ENCODE results near the gene MIB1. TPM values are rescaled to one million over a fixed set of nuclear protein-coding genes. Genes with fewer than 3 reads are reported as not detected.

The MIB1 gene
- total RNA-seq, 1 donor from 2014 or later, result 65.8 TPM

DNA sequence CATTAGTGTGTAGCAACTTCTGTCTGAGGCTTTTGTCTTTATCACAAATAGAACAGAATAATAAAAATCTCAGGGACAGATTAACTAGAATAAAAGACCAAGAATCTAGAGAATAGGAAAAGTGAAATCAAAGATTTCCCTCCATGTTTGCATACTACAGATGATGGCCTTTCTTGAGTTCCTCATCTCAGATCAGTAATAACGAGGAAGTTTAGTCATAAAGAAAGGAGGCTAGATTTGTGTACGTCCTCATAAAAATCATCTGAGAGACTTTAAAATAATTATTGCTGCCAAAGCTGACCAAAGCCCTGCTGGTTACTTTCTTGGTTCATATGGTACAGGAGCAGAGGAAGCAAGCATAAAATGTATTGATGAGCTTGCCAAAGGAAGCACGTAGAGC lies 117.3 kb downstream of the MIB1 start:
- H3K27ac ChIP-seq (ENCODE audit: low read depth, low read length), result no peak overlapping the region
- H3K4me3 ChIP-seq (ENCODE audit: low read length in 3 of 3), result no peak overlapping the region
- no peak overlapping the region for H3K9ac ChIP-seq (ENCODE audit: low read depth in 1 of 3, low read length in 3 of 3)
- peaks cover 5 to 14% (median 13%) of the 10 kb centered on the region in 3 donors for H3K36me3 ChIP-seq (ENCODE audit: control insufficient read depth in 3 of 3, insufficient read depth in 3 of 3, low read length in 3 of 3)
- H3K4me1 ChIP-seq (ENCODE audit: control insufficient read depth in 3 of 3, insufficient read depth in 3 of 3, low read length in 3 of 3), result no peaks in the 10 kb centered on the region
- H3K9me3 ChIP-seq (ENCODE audit: control insufficient read depth in 3 of 3, low read length in 3 of 3), result no peaks in the 10 kb centered on the region
- H3K27me3 ChIP-seq (ENCODE audit: control insufficient read depth in 3 of 3, insufficient read depth in 3 of 3, low read length in 3 of 3), result no peaks in the 10 kb centered on the region

DNA sequence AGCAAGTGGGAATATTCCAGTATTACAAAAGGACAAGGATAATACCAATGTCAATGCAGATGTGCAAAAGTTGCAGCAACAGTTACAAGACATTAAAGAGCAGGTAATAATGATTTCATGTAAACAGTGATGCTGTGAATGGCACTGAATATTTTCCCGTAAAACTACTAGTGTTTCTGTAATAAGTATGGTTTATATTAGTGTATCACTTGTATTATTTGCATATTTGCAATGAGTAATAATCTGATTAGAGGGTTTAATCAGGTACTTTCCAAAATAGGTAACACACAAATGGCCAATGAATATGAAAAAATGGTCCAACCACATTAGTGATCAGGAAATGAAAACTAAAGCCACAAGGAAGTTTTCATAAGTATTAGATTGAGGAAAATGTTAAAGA lies 118.0 kb downstream of the MIB1 start:
- H3K4me1 ChIP-seq (ENCODE audit: control insufficient read depth in 3 of 3, insufficient read depth in 3 of 3, low read length in 3 of 3), result no peaks in the 10 kb centered on the region
- no peak overlapping the region for H3K27ac ChIP-seq (ENCODE audit: low read depth, low read length)
- H3K9ac ChIP-seq (ENCODE audit: low read depth in 1 of 3, low read length in 3 of 3), result no peak overlapping the region
- no peak overlapping the region for H3K4me3 ChIP-seq (ENCODE audit: low read length in 3 of 3)
- H3K27me3 ChIP-seq (ENCODE audit: control insufficient read depth in 3 of 3, insufficient read depth in 3 of 3, low read length in 3 of 3), result no peaks in the 10 kb centered on the region
- peaks cover 8 to 16% (median 14%) of the 10 kb centered on the region in 3 donors for H3K36me3 ChIP-seq (ENCODE audit: control insufficient read depth in 3 of 3, insufficient read depth in 3 of 3, low read length in 3 of 3)
- H3K9me3 ChIP-seq (ENCODE audit: control insufficient read depth in 3 of 3, low read length in 3 of 3), result no peaks in the 10 kb centered on the region

GRCh38 chr18:21864386-21864785 lies 123.8 kb downstream of the MIB1 start:
- Histone ChIP-seq H3K4me1 (ENCODE audit: control insufficient read depth in 3 of 3, insufficient read depth in 3 of 3, low read length in 3 of 3) (no peaks in the 10 kb centered on the region), H3K27me3 (ENCODE audit: control insufficient read depth in 3 of 3, insufficient read depth in 3 of 3, low read length in 3 of 3) (no peaks in the 10 kb centered on the region), H3K27ac (ENCODE audit: low read depth, low read length) (no peak overlapping the region), H3K9ac (ENCODE audit: low read depth in 1 of 3, low read length in 3 of 3) (no peak overlapping the region), H3K36me3 (ENCODE audit: control insufficient read depth in 3 of 3, insufficient read depth in 3 of 3, low read length in 3 of 3) (peaks cover 5 to 18% (median 5%) of the 10 kb centered on the region in 3 donors), H3K9me3 (ENCODE audit: control insufficient read depth in 3 of 3, low read length in 3 of 3) (no peaks in the 10 kb centered on the region), H3K4me3 (ENCODE audit: low read length in 3 of 3) (no peak overlapping the region)

GRCh38 chr18:21865043-21865442 lies 124.5 kb downstream of the MIB1 start:
- peaks cover 5 to 18% (median 5%) of the 10 kb centered on the region in 3 donors for H3K36me3 ChIP-seq (ENCODE audit: control insufficient read depth in 3 of 3, insufficient read depth in 3 of 3, low read length in 3 of 3)
- H3K9ac ChIP-seq (ENCODE audit: low read depth in 1 of 3, low read length in 3 of 3), result no peak overlapping the region
- no peak overlapping the region for H3K4me3 ChIP-seq (ENCODE audit: low read length in 3 of 3)
- H3K9me3 ChIP-seq (ENCODE audit: control insufficient read depth in 3 of 3, low read length in 3 of 3), result no peaks in the 10 kb centered on the region
- no peaks in the 10 kb centered on the region for H3K4me1 ChIP-seq (ENCODE audit: control insufficient read depth in 3 of 3, insufficient read depth in 3 of 3, low read length in 3 of 3)
- H3K27me3 ChIP-seq (ENCODE audit: control insufficient read depth in 3 of 3, insufficient read depth in 3 of 3, low read length in 3 of 3), result no peaks in the 10 kb centered on the region
- H3K27ac ChIP-seq (ENCODE audit: low read depth, low read length), result no peak overlapping the region

- Histone ChIP-seq H3K4me3 (ENCODE audit: low read length in 3 of 3) (no peak overlapping the region), H3K9ac (ENCODE audit: low read depth in 1 of 3, low read length in 3 of 3) (no peak overlapping the region), H3K9me3 (ENCODE audit: control insufficient read depth in 3 of 3, low read length in 3 of 3) (no peaks in the 10 kb centered on the region), H3K27ac (ENCODE audit: low read depth, low read length) (no peak overlapping the region), H3K36me3 (ENCODE audit: control insufficient read depth in 3 of 3, insufficient read depth in 3 of 3, low read length in 3 of 3) (peaks cover 0 to 5% (median 2%) of the 10 kb centered on the region in 3 donors), H3K4me1 (ENCODE audit: control insufficient read depth in 3 of 3, insufficient read depth in 3 of 3, low read length in 3 of 3) (no peaks in the 10 kb centered on the region), H3K27me3 (ENCODE audit: control insufficient read depth in 3 of 3, insufficient read depth in 3 of 3, low read length in 3 of 3) (no peaks in the 10 kb centered on the region)
Observed at GRCh38 chr18:21868770-21869169, 128.2 kb downstream of the MIB1 start.

DNA sequence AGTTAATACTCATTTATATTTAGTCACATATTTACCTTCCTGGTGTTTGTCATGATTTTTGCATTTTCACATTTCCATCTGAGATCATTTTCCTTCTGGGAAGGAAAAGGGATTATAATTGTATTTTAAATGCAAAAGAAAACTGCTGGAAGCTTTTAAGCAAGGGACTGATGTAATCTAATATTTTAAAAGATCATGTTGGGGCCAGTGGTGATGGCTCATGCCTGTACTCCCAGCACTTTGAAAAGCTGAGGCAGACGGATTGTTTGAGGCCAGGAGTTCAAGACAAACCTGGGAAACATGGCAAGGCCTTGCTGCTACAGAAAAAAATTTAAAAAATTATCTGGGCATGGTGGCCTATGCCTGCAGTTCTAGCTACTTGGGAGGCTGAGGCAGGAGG lies 149.0 kb downstream of the MIB1 start:
- no peak overlapping the region for H3K9ac ChIP-seq (ENCODE audit: low read depth in 1 of 3, low read length in 3 of 3)
- no peaks in the 10 kb centered on the region for H3K36me3 ChIP-seq (ENCODE audit: control insufficient read depth in 3 of 3, insufficient read depth in 3 of 3, low read length in 3 of 3)
- no peaks in the 10 kb centered on the region for H3K9me3 ChIP-seq (ENCODE audit: control insufficient read depth in 3 of 3, low read length in 3 of 3)
- H3K27me3 ChIP-seq (ENCODE audit: control insufficient read depth in 3 of 3, insufficient read depth in 3 of 3, low read length in 3 of 3), result no peaks in the 10 kb centered on the region
- no peak overlapping the region for H3K4me3 ChIP-seq (ENCODE audit: low read length in 3 of 3)
- no peaks in the 10 kb centered on the region for H3K4me1 ChIP-seq (ENCODE audit: control insufficient read depth in 3 of 3, insufficient read depth in 3 of 3, low read length in 3 of 3)
- no peak overlapping the region for H3K27ac ChIP-seq (ENCODE audit: low read depth, low read length)

GRCh38 chr18:21894619-21895367 lies 154.2 kb downstream of the MIB1 start:
- Histone ChIP-seq H3K9me3 (ENCODE audit: control insufficient read depth in 3 of 3, low read length in 3 of 3) (no peaks in the 10 kb centered on the region), H3K36me3 (ENCODE audit: control insufficient read depth in 3 of 3, insufficient read depth in 3 of 3, low read length in 3 of 3) (no peaks in the 10 kb centered on the region), H3K27ac (ENCODE audit: low read depth, low read length) (no peak overlapping the region), H3K4me1 (ENCODE audit: control insufficient read depth in 3 of 3, insufficient read depth in 3 of 3, low read length in 3 of 3) (no peaks in the 10 kb centered on the region), H3K27me3 (ENCODE audit: control insufficient read depth in 3 of 3, insufficient read depth in 3 of 3, low read length in 3 of 3) (peaks cover 0 to 8% (median 6%) of the 10 kb centered on the region in 3 donors), H3K9ac (ENCODE audit: low read depth in 1 of 3, low read length in 3 of 3) (no peak overlapping the region), H3K4me3 (ENCODE audit: low read length in 3 of 3) (no peak overlapping the region)

GRCh38 chr18:21896732-21897336 lies 156.2 kb downstream of the MIB1 start:
- Histone ChIP-seq H3K4me3 (ENCODE audit: low read length in 3 of 3) (no peak overlapping the region), H3K9ac (ENCODE audit: low read depth in 1 of 3, low read length in 3 of 3) (no peak overlapping the region), H3K27ac (ENCODE audit: low read depth, low read length) (no peak overlapping the region), H3K4me1 (ENCODE audit: control insufficient read depth in 3 of 3, insufficient read depth in 3 of 3, low read length in 3 of 3) (no peaks in the 10 kb centered on the region), H3K27me3 (ENCODE audit: control insufficient read depth in 3 of 3, insufficient read depth in 3 of 3, low read length in 3 of 3) (peaks cover 0 to 9% (median 8%) of the 10 kb centered on the region in 3 donors), H3K9me3 (ENCODE audit: control insufficient read depth in 3 of 3, low read length in 3 of 3) (no peaks in the 10 kb centered on the region), H3K36me3 (ENCODE audit: control insufficient read depth in 3 of 3, insufficient read depth in 3 of 3, low read length in 3 of 3) (no peaks in the 10 kb centered on the region)

- H3K9ac ChIP-seq (ENCODE audit: low read depth in 1 of 3, low read length in 3 of 3), result no peak overlapping the region
- peaks cover 0 to 9% (median 8%) of the 10 kb centered on the region in 3 donors for H3K27me3 ChIP-seq (ENCODE audit: control insufficient read depth in 3 of 3, insufficient read depth in 3 of 3, low read length in 3 of 3)
- no peak overlapping the region for H3K4me3 ChIP-seq (ENCODE audit: low read length in 3 of 3)
- H3K9me3 ChIP-seq (ENCODE audit: control insufficient read depth in 3 of 3, low read length in 3 of 3), result no peaks in the 10 kb centered on the region
- no peak overlapping the region for H3K27ac ChIP-seq (ENCODE audit: low read depth, low read length)
- H3K4me1 ChIP-seq (ENCODE audit: control insufficient read depth in 3 of 3, insufficient read depth in 3 of 3, low read length in 3 of 3), result no peaks in the 10 kb centered on the region
- no peaks in the 10 kb centered on the region for H3K36me3 ChIP-seq (ENCODE audit: control insufficient read depth in 3 of 3, insufficient read depth in 3 of 3, low read length in 3 of 3)
Observed at GRCh38 chr18:21897811-21898210, 157.2 kb downstream of the MIB1 start.

DNA sequence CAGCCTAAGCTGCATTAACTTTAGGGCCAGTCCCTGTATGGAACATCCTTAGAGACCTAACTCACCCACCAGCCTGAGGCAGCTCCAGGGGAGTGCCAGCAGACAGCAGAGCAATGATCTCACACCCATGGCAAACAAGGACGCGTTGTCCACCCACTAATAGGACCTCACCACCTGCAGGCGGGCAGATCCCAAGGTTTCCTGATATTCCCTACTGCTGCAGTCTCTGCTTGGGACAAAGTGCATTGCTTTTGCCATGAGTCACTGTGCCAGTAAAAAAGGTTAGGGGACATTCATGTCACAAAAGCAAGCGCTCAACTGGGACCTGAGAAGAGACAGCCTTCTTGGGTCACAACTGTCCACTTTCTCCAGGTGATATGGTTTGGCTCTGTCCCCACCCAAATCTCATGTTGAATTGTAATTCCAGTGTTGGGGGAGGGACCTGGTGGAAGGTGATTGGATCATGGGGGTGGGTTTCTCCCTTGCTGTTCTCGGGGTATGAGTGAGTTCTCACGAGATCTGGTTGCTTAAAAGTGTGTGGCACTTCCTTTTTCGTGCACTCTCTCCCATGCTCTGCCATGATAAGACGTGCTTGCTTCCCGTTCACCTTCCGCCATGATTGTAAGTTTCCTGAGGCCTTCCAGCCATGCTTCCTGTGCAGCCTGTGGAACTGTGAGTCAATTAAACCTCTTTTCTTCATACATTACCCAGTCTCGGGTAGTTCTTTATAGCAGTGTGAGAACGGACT lies 160.2 kb downstream of the MIB1 start:
- Histone ChIP-seq H3K9me3 (ENCODE audit: control insufficient read depth in 3 of 3, low read length in 3 of 3) (no peaks in the 10 kb centered on the region), H3K27me3 (ENCODE audit: control insufficient read depth in 3 of 3, insufficient read depth in 3 of 3, low read length in 3 of 3) (peaks cover 0 to 11% (median 9%) of the 10 kb centered on the region in 3 donors), H3K9ac (ENCODE audit: low read depth in 1 of 3, low read length in 3 of 3) (no peak overlapping the region), H3K4me1 (ENCODE audit: control insufficient read depth in 3 of 3, insufficient read depth in 3 of 3, low read length in 3 of 3) (no peaks in the 10 kb centered on the region), H3K27ac (ENCODE audit: low read depth, low read length) (no peak overlapping the region), H3K36me3 (ENCODE audit: control insufficient read depth in 3 of 3, insufficient read depth in 3 of 3, low read length in 3 of 3) (no peaks in the 10 kb centered on the region), H3K4me3 (ENCODE audit: low read length in 3 of 3) (no peak overlapping the region)

All from skeletal muscle tissue (tissue), 4 donors.